CD4-positive, alpha-beta T cell treated with Interleukin-21 for 1 hour (primary cell): Measurements from ENCODE around the gene KRTAP13-1.

ENCODE experiments used
- DNase-seq: peaks from one replicate; pipeline ENCODE4 v3.0.0-alpha.2; 2020

The KRTAP13-1 gene

DNA sequence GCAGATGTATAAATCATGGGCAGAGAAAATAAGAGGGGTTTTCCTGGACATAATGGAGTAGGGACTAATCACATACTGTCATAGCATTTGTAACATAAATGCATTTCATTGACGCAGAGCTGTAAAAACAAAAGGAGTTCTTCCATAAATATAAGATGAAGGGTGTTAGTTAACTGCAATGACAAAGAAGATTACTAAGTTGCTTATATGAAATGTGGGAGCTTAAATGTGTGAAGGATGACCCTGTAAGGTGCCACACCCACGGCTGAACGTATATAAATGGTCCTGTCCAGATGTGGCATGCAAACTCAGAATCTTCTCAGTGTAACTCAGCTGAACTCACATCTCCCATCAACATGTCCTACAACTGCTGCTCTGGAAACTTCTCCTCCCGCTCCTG, at the start of gene KRTAP13-1:
TSS of gene KRTAP13-1 (plus strand) at position 301 of the 400 bp plus-strand sequence. CDS start at position 357, 56 bp downstream.
- no peak for DNase-seq

GRCh38 chr21:30348506-30348905, 47.3 kb upstream of the KRTAP13-1 start, which contains the start of gene KRTAP23-1:
TSS of gene KRTAP23-1 (minus strand) at chr21:30348606. CDS start at chr21:30348606, 0 bp downstream.
- DNase-seq: no peak

GRCh38 chr21:30349572-30349971, 46.3 kb upstream of the KRTAP13-1 start:
- DNase-seq: no peak

GRCh38 chr21:30351534-30351933, 44.3 kb upstream of the KRTAP13-1 start:
- DNase-seq: no peak

GRCh38 chr21:30354308-30355005, 41.4 kb upstream of the KRTAP13-1 start:
- no peak for DNase-seq

- DNase-seq: no peak
Observed at GRCh38 chr21:30355906-30356305, 39.9 kb upstream of the KRTAP13-1 start.

DNA sequence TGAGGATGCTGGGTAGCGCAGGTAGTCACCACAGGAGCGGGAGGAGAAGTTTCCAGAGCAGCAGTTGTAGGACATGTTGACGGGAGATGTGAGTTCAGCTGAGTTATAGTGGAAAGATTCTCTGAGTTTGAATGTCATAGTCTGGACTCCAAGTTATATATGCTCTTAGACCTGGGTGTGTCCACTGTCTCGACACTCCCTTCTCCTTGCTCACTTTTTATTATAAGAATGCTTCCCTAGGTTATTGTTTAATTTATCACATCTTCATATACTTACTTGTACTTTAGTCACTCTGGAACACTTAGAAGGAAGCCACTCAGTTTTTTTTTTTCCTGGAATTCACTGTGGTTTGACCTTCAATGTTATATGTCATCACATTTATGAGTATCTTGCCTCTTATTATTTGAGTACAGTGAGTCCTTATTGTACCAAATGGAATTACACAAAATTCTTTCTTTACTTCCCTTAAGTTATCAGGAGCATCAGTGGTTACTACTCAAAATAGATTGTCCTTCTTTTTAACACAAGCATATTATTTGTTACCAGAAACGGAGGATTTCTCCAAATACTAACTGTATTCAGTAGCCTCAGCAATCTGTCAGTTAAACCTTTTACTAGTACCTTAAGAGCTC, 23.6 kb upstream of the KRTAP13-1 start, which contains the start of gene KRTAP13-2:
TSS of gene KRTAP13-2 (minus strand) at position 133 of the 632 bp plus-strand sequence. CDS start at position 75, 58 bp downstream.
- no peak for DNase-seq

GRCh38 chr21:30382201-30382600, 13.6 kb upstream of the KRTAP13-1 start:
- DNase-seq: no peak

- no peak for DNase-seq
Observed at GRCh38 chr21:30391492-30392025, 4.3 kb upstream of the KRTAP13-1 start.

DNA sequence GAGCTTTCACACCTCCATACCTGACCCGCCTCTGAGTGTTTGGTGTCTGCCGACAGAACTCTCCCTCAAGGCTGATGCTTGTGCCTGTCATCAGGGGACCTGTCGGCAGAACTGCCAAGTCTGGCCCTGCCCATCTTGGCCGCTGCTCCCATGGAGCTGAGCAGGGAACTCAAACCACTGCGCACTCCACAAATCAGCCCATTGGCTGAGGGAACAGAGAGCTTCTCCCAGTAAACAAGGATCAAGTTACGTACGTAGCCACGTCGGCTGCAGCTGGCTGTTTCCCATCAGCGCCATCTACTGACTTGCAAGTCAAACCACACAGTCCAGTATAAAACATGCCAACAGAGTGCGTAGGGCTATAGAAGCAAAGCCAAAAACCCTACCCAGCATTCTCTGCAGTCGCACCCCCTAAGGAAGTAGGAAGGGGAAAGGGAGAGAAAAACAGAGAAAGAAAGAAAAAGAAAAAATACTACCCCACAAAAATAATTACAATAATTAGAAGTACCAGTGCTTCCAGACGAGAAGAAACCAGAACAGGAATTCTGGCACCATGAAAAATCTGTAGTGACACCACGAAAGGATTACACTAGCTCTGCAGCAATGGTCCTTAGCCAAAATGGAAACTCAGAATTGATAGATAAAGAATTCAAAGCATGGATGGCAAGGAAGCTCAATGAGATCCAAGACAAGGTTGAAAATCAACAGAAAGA, 13.1 kb downstream of the KRTAP13-1 start:
- peak; percentile 1 for DNase-seq

GRCh38 chr21:30415993-30416392, 20.2 kb downstream of the KRTAP13-1 start:
- no peak for DNase-seq

DNA sequence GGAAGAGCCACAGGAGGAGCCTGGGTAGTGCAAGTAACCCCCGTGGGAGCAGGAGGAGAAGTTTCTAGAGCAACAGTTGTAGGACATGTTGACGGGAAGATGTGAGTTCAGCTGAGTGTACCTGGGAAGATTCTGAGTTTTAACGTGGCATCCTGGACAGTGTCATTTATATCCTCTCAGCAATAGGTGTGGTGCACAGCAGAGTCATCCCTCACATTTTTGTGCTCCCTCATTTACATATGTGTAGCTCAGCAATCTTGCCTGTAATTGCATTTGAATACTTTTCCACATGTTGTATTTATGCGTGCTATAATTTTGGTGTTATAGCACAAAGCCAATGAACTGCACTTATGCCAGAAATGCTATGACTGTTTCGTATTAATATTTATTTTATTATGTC, 30.0 kb downstream of the KRTAP13-1 start, which contains the start of gene KRTAP13-3:
TSS of gene KRTAP13-3 (minus strand) at position 101 of the 400 bp plus-strand sequence. CDS start at position 87, 14 bp downstream.
- DNase-seq: no peak

DNA sequence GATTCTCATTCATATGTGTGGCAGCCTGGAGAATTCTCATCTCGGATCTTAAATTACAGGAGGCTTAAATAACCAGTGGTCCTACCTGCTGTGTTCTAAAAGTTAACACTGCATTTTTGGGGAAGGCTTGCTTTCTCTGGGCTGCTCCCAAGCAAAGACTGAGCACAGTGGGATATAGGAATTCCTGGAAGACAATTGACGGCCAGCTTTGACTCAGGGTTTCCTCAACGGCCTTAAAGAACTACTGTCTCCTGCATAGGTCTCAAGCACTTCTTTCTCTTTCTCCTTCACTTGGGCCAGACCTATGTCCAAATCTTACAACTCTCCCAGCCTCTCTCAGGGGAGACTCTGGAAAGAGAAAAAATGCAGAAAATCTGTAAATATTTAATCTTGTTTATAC, 30.9 kb downstream of the KRTAP13-1 start:
- no peak for DNase-seq

- no peak for DNase-seq
Observed at GRCh38 chr21:30430170-30430655, 34.4 kb downstream of the KRTAP13-1 start, which contains the start of gene KRTAP13-4. TSS of gene KRTAP13-4 (plus strand) at chr21:30430220. CDS start at chr21:30430276, 56 bp downstream.

GRCh38 chr21:30434033-30434631, 38.3 kb downstream of the KRTAP13-1 start:
- DNase-seq: peak; percentile 4

GRCh38 chr21:30437010-30437565, 41.3 kb downstream of the KRTAP13-1 start:
- DNase-seq: no peak

GRCh38 chr21:30439975-30440374, 44.1 kb downstream of the KRTAP13-1 start, which contains the start of gene KRTAP15-1:
TSS of gene KRTAP15-1 (plus strand) at chr21:30440275. CDS start at chr21:30440328, 53 bp downstream.
- no peak for DNase-seq

- DNase-seq: no peak
Observed at GRCh38 chr21:30443226-30443625, 47.4 kb downstream of the KRTAP13-1 start.

DNA sequence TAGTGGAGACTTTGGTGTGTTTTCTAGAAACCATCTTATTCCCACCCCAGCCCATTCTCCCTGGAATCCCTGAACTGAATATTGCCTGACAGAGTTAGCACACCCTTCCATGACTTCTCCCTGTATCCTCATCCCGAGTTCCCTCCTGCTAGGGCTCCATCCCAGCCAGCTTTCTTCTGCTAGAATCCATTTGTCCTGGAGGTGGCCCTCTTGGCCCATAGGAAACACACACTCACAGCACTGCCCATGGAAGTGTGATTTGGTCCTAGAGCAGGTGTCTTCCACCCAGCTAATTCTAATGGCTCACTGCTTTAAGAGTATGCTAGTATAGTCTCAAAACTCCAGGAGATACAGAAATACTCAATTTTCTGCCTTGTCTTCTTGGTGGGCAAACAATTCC, 48.4 kb downstream of the KRTAP13-1 start:
- DNase-seq: no peak
